HG02981 (cell line): ENCODE results near the gene EFHD2.
A peak's percentile ranks its signal among the peaks of the same experiment; 100 is the strongest.
"Not testable (repeated sequence)": the region's sequence is repeated elsewhere in the genome, so short reads cannot be mapped to it uniquely, and the experiment has no call there.

ENCODE experiments used
- ATAC-seq: cut with Tn5 transposase; IDR thresholded peaks from one replicate; pipeline ENCODE4 v1.9.1; 2021; ENCODE audit warnings: mild to moderate bottlenecking, moderate library complexity; ENCODE audit not compliant: unreplicated experiment

The EFHD2 gene

DNA sequence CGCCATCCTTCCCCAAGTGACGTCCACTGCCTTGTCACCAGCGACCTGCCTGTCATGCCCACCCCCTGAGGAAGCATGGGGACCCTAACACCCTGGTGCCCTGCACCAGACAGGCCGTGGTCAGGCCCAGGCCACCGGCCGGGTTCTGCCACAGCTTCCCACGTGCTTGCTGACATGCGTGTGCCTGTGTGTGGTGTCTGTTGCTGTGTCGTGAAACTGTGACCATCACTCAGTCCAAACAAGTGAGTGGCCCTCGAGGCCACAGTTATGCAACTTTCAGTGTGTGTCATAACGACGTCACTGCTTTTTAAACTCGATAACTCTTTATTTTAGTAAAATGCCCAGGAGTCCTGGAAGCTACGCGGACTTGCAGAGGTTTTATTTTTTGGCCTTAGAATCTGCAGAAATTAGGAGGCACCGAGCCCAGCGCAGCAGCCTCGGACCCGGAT is 20.0 kb downstream of the EFHD2 start:
- ATAC-seq = no peak

DNA sequence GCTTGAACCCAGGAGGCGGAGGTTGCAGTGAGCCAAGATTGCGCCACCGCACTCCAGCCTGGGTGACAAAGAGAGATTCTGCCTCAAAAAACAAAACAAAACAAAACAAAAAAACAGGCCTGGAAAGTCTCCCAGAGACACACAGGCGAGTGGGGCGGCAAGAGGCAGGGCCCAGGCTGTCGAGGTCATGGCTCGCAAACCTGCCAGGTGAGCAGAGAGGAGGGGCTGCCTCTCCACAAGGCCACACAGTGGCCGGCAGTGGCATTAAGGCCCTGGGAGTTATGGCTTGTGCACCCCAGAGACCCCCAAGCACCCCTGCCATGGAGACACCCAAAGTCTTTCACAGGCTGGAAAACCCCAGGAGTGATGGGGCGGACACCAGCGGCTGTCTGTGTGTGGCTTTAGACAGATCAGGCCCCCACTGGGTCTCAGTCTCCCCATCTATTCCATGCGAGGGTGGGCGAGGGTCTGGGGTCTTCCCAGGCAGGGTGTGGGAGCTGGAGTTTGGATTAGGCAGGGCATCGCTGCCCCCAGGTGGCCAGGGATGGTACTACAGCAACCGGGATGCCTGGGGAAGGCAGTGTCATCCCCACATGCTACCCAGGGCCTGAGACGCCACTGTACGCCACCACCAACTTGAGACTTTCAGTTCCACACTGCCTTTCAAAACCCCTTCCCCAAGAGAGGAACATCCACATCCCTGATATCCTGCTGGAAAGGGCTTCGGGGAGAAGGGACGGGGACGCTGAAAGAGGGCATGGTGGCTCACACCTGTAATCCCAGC is 21.3 kb downstream of the EFHD2 start:
- peak; percentile 51 for ATAC-seq

DNA sequence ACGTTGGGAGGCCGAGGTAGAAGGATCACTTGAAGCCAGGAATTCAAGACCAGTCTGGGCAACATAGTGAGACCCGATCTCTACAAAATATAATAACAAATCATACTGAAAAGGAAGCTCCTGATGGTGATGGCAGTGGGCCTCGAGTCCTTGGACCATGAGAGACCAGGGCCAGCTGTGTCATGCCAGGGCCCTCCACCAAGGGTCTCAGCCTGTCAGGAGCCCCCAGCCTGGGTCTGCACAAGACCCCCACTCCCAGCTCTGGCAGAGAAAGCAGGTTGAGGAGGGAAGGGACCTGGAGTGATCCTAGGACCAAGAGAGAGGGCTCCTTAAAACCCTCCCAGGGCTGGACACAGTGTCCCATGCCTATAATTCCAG is 21.9 kb downstream of the EFHD2 start:
- no peak for ATAC-seq

DNA sequence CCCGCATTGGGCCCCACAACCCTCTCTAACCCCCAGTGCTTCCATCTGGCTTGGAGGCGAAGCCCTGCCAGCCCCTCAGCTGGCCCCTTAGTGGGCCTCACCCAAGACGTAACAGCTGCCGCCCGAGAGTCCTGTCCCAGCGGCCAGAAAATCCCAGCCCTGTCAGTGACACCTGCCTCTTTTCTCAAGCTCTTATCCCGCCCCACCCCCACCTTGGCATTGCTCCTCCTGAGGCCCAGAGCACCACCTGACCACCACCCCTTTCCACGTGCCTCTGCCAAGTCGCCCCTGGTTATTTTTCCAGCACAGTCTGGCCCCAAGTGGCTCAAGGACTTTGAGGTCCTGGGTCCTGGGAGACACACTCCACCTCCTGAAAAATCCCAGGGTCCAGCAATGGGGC is 22.6 kb downstream of the EFHD2 start:
- ATAC-seq = no peak

DNA sequence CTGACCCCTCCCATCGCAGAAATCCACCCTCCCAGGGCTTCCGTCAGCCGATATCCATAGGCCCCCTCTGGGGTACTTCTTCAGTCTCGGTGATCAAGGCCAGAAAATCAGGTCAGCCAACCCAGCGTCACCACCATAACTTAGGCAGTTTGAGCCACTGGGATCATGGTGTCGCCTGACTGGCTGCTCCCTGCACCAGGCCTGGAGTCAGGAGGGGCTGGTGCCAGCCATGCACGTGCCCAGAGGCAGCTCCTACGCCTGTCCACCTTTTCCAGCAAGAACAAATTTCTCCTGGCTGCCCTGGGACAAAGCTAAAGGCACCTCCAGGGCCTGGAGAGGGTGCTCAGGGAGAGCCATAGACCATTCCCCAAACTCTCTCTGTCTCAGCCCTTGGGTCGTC is 23.8 kb downstream of the EFHD2 start:
- no peak for ATAC-seq

DNA sequence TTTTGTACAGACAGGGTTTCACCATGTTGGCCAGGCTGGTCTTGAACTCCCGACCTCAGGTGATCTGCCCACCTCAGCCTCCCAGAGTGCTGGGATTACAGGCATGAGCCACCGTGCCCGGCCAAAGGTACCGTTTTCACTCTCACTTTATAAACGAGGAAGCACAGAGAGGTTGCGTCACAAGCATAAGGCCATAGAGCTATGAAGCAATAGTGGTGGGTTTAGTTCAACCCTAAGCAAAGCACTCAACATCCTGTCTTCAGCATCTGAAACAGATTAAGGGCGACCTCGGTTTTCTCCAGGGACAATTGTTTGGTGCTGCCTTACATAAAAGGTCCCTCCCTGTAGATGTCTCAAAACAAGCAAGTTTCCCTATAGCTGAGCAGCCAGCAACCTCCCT is 25.1 kb downstream of the EFHD2 start:
- ATAC-seq = not testable (repeated sequence)

DNA sequence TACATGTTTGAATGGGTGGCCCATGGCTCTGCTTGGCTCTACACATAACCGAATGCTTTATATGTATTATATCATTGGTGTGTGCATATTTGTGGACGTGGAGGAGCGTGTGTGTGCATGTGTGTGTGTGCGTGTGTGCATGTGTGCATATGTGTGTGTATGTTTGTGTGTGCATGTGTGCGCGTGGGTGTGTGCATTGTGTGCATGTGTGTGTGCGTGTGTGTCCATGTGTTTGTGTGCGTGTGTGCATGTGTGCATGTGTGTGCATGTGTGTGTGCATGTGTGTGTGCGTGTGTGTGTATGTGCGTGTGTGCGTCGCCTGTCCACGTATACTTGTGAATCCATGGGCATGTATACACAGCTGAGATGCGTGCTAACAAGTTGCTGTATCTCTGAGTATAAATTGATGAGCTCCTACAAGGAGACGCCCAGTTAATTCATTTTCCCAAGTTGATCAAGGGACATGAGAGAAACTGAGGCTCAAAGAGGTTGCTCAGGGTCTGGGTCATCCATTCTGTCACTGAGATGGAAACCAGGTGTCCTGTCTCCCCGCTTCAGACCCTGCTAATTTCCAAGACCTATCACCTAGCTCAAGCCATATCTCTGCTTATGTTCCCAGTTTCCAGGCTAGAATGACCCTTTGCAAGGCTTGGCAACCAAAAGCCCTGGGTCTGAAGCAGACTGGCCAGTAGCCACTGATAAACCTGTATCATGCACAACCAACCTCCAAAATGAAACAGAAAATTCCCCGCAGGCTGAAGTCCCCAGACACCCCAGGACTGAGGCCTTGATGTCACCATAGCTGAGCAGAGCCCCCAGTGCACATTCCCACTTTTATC is 25.8 kb downstream of the EFHD2 start:
- ATAC-seq = no peak

DNA sequence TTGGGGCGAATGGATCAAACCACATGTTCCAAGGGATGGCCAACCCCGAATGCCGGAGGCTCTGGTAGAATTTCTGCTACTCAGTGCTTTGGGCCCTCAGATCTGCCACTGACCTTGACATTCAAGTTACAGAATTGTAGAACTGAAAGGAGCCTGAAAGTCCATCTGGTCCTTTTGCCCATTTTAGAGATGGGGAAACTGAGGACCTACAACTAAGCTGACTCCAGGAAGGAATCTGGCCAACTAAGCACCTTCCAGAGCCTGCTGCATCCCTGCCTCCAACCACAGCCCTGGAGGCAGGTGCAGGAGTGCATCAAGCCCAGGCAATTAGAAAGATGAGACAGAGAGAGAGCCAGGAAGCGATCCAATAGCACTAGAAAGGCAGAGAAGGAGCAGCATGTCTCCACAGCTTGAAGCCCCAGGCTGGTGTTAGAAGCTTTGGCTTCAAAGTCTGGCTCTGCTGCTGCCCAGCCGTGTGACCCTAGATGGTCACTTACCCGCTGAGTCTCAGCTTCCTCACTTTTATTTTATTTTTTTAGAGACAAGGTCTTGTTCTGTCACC is 27.3 kb downstream of the EFHD2 start:
- no peak for ATAC-seq

DNA sequence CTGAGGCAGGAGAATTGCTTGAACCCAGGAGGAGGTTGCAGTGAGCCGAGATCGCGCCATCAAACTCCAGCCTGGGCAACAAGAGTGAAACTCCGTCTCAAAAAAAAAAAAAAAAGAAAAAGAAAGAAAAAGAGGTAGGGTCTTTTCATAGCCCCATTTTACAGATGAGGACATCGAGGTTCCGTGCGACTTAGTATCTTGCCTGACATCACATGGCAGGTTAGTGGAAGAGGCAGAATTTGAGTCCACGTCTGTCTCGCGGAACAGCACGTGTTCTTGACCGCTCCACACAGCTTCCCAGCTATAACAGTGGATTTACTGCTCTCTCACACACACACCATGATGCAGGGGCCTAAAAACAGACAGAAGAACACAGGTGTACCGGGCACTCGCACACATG is 29.6 kb downstream of the EFHD2 start:
- no peak for ATAC-seq

DNA sequence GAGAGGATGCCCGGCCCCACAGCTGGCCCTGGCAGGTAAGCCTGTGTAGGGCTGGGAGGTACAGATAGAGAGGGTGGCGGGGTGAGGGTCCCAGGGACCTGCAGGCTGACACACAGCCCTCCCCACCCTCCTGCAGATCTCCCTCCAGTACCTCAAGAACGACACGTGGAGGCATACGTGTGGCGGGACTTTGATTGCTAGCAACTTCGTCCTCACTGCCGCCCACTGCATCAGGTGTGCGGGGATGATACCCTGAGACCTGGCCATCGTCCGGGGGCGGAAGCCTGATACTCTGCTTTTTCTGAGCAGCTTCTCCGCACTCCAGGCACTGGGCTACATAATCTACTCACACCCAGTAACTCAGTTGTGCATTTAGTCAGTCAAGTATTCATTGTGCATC is 30.7 kb downstream of the EFHD2 start:
- ATAC-seq = no peak

DNA sequence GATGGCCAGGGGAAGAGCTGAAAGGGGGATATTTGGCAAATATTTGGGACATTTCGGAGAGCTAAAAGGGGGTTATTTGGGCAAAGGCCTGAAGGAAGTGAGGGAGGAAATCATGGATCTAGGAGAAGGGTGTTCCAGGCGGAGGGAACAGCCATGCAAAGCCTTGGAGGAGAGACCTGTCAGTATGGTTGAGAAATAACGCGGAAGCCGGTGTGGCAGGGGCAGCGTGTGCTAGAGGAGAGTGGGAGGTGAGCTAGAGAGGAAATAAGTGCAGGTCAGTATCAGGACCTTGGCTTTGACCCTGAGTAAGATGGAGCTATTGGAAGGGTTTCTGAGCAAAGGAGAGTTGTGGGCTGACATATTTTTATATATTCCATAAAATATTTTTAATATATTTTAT is 31.6 kb downstream of the EFHD2 start:
- no peak for ATAC-seq

DNA sequence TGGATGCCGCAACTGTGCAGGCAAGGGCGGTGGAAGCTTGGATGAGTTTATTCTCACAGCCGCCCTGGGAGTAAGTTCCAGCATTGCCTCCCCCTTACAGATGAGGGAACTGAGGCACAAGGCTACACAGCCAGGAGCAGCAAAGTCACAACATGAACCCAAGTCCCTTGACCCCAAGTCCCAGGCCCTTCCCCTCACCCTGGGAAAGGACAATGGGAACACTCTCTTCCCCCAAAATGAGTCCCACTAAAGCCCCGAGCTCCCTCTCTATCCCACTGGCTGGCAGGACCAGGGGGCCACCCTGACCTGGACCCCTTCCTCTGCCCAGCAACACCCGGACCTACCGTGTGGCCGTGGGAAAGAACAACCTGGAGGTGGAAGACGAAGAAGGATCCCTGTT is 32.4 kb downstream of the EFHD2 start:
- no peak for ATAC-seq

DNA sequence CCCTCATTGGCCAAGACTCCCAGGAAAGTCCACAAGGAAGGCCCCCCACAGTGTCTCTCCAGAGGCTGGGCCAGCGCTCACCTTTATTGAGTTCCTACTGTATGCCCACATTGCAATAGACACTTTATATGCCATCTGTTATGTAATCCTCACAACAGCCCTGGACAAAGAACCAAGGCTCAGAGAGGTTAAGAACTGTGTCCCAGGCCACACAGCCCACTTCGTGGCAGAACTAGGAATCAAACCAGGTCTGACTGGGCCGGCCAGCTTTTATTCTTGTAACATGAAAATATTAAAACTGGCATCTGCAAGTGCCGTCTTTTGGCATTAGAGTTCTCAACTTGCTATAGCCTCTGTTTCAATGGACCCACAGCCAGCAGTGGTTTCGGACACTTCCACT is 33.1 kb downstream of the EFHD2 start:
- no peak for ATAC-seq

DNA sequence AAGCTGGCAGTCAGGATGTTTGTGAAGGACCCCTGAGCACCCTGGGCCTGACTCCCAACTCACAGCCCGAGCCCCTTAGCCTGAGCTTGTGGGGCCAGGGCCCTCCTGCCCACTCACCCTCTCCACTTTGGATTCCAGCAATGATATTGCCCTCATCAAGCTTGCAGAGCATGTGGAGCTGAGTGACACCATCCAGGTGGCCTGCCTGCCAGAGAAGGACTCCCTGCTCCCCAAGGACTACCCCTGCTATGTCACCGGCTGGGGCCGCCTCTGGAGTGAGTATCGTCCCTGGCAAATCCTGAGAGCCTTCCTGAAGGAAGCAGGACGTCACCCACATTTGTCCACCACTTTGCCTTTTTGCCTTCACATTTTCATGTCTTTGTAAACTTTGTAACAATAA is 33.6 kb downstream of the EFHD2 start:
- ATAC-seq = no peak

DNA sequence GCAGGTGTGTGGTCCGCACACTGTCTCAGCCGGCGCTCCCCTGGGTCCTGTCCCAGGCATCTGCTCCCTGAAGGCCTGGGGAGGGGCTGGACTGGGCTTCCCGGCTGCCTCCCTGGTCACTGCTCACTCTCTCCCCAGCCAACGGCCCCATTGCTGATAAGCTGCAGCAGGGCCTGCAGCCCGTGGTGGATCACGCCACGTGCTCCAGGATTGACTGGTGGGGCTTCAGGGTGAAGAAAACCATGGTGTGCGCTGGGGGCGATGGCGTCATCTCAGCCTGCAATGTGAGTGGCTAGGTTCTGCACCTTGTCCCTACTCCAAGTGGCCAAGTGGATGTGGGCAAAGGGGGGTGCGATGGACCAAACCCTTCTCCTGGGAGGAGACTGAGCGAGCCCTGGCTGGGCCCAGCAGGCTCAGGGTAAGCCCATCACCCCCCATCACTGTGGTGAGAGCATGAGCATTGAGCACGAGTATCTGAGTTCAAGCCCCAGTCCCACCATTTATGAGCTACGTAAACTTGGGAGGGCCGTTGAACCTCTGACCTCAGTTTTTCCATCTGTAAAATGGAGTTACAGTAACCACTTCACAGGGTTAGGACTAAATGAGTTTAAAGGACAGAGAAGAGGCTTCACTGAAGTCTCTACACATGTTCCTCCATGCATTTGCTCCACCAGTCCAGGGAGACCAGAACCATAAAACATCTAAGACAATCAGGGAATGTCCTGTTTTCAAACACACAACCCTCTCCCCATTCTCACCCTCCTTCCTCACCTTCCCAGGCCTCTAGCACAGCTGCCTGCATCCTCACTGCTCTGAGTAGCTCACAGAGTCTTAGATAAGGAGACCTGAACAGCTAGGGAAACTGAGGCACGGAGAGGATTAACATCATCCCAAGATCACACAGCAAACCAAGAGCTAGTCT is 35.0 kb downstream of the EFHD2 start:
- no peak for ATAC-seq

DNA sequence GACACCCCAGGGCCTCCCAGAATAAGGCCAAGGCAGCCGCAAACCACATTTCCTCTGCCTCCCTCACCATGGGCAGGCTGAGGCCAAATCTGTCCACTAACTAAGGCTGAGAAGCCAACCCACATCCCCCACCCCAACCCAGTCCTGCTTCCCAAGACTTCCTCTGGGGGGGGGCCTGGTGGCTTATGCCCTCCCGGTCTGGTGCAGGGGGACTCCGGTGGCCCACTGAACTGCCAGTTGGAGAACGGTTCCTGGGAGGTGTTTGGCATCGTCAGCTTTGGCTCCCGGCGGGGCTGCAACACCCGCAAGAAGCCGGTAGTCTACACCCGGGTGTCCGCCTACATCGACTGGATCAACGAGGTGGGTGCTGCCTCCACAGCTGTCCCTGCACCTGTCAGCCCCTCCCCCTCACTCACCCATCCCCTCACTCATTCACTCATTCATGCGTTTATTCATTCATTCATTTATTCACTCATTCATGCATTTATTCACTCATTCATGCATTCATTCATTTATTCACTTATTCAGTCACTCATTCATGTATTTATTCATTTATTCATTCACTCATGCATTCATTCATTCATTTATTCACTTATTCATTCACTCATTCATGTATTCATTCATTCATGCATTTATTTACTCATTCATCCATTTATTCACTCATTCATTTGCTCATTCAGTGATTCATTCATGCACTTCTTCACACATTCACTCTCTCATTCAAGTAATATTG is 35.9 kb downstream of the EFHD2 start:
- no peak for ATAC-seq

DNA sequence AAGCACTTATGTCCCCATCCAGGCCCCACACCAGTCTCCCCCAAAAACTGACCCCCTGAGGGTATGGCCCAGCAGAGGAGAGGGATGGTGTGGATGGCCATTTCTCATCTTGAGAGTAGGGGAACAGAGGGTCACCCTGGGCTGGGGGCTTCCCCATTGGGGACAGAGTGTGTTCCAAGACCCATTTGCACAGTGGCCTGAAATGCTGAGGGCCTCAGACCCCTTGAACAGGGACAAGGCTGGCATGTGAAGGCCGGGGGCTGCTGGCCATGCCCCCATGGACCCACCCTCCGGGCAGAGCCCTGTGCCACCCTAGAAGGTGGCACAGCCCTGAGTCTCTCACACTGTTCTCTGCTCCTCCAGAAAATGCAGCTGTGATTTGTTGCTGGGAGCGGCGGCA is 36.5 kb downstream of the EFHD2 start:
- ATAC-seq = no peak

DNA sequence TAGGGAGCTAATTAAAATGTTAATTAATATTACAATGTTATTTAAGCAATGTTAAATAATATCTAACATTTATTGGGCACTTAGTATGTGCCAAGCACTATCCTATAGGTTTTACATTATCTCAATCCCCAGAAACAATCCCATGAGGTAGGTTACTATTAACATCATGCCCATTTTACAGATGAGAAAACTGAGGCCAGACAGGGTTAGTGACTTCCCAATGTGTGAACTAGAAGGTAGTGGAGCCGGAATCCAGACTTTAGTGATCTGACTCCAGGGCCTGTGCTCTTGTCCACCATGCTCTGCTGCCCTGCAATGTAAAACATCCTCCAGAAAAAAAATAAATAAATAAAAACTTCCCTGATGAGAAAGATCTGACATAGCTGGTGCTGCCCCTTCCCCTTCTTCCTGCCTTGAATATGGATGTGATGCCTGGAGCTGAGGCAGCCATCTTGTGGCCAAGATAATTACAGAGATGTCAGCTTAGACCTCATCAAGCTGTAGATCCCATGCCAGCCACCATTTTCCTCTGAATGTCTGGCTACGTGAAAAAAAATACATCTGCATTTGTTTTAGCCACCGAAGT is 39.3 kb downstream of the EFHD2 start:
- no peak for ATAC-seq

DNA sequence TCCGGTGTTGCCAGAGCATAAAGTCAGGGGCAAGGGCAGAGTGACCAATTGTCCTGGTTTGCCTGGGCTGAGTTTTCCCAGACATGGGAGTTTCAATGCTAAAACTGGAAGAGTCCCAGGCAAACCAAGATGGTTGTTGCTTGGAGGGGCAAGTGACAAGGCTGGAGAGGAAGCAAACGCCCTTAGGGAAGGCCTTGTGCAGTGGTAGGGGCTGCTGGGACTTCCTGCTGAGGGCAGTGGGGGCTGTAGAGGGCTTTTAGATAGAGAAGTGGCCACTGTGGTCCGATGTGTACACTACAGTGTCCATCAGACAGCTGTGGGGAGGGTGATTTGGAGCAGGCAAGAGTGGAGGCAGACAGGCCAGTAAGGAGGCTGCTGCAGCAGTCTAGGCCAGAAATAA is 39.9 kb downstream of the EFHD2 start:
- no peak for ATAC-seq
